IPS-18c (cell line): Measurements from ENCODE around the gene WIPI1.

Experiments used
- H3K4me3 ChIP-seq: 2 replicates; pipeline ENCODE4 v1.7.0; 2013; ENCODE audit warnings: low read depth, mild to moderate bottlenecking, low read length, moderate library complexity; ENCODE audit not compliant: insufficient read depth
- H3K9me3 ChIP-seq: one replicate; pipeline ENCODE4 v1.6.1; 2013; ENCODE audit warnings: mild to moderate bottlenecking, low read length, moderate library complexity; ENCODE audit not compliant: control insufficient read depth, insufficient read depth

The WIPI1 gene

DNA sequence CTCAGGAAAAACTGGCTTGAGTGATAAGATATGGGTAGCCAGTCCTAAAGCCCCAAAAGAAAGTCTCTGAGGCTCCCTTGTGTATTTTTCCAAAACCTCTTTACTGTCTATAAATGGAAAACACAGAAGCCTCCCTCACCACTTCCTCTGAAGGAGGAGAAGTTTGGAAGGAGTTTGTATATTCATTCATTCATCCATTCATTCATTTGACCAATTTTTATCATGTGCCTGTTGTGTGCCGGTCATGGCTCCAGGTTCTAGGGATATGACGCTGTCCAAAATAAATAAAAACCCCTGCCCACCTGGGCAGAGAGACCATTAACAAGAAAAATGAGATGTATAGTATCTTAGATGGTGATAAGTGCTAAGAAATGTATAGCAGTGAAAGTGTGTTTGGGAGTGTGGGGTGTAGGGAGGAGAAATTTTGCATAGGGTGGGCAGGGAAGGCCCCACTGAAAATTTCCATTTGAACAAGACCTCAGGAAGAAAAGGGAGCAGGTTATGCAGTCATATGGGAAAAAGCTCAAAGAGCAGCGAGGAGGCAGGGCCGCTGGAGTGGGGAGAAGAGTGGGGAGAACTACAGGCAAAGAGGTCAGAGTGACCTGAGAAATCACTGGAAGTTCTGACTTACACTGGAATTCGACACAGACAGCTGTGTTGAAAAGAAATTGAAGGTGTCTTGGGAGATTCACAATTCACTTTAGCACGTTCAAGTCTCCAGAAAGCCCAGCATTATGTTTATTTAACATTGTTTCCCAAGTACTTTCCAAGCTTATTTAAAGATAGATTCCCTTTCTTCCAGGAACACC, 6.1 kb upstream of the WIPI1 start:
- H3K4me3 ChIP-seq: no peak overlapping the region
- no peaks in the 10 kb centered on the region for H3K9me3 ChIP-seq

GRCh38 chr17:68462381-68463210, 5.3 kb upstream of the WIPI1 start:
- Histone ChIP-seq H3K9me3 (no peaks in the 10 kb centered on the region), H3K4me3 (no peak overlapping the region)

GRCh38 chr17:68461589-68461988, 4.3 kb upstream of the WIPI1 start:
- no peaks in the 10 kb centered on the region for H3K9me3 ChIP-seq
- H3K4me3 ChIP-seq: no peak overlapping the region

DNA sequence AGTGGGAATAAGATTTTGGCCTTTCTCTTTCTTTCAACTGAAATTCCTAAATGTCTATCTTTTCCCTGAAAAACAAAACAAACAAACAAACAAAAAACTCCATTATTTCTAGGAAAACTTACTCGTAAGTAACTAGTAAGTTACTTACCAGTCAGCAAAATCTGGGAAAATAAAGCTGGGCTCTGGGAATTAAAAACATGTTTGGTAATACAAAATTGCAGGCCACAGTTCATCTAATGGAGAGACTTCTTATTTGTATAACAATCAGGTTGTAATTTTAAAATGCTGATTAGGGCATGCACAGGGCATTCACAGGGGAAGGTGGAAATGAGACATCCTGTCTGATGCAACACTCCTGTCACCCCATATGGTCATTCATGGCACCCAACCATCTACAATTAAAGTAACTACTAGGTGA, 3.8 kb upstream of the WIPI1 start:
- Histone ChIP-seq H3K4me3 (no peak overlapping the region), H3K9me3 (no peaks in the 10 kb centered on the region)

GRCh38 chr17:68460715-68461114, 3.4 kb upstream of the WIPI1 start:
- no peak overlapping the region for H3K4me3 ChIP-seq
- H3K9me3 ChIP-seq: no peaks in the 10 kb centered on the region

GRCh38 chr17:68460146-68460545, 2.9 kb upstream of the WIPI1 start:
- H3K9me3 ChIP-seq: no peaks in the 10 kb centered on the region
- H3K4me3 ChIP-seq: no peak overlapping the region

DNA sequence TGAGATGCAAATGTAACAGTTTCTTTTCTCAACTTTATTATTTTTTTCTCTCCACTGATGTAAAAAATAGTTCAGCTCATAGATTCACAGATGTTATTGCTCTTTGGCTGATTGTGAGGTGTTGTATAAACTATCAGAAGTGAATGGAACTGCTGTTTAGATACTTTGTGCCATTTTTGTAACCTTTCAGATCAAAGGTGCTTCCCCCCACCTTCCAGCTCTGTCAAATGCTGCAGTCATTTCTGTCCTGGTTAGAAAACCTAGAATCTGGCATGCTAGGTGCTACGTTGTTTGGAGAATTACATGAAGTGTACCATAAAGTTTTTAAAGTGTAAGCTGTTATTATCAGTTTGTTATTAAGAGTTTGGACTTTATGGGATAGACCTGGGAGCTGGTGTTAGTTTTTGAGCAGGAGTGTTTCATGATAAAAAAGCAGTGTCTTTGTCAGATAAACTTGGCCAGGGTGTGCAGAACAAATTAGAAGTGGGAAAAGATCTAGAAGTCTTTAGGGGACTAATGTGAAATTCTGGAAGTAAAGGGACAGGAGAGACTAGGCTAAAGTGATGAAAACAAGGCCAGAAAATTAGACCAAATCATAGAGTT, 1.8 kb upstream of the WIPI1 start:
- no peak overlapping the region for H3K4me3 ChIP-seq

DNA sequence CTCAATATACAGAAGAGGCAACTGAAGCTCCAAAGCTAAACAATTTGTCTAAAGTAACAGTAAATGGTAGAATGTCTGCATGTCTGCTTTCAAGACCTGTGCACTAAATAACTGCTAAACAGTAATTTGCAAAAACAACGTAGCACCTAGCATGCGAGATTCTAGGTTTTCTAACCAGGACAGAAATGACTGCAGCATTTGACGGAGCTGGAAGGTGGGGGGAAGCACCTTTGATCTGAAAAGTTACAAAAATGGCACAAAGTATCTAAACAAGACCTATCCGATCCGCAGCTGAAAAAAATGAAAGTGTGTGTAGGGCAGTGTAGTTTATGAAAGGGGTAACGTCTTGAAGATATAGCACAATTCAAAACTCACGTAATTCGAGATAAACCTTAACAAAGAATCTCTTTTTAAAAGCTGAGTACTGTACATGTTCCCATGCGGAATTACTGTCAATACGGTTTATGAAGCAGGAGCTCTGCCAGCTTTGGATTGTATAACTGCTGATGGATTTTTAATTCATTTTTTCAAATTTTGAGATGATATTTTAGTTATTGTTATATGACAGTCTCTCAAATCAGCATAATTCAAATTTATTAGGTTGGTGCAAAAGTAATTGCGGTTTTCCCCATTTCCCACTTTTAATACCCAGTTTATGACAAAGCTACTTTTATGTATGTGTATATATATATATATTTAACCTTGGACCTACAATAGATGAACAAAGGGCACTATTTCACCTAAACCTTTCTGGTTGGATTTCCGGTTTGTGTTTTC, 1.2 kb upstream of the WIPI1 start:
- Histone ChIP-seq H3K9me3 (no peaks in the 10 kb centered on the region), H3K4me3 (peak overlapping the region; percentile 58; the same call in 1 of the 2 replicates)

More for the DNA sequence above, 1.8 kb upstream of the WIPI1 start:
- no peaks in the 10 kb centered on the region for H3K9me3 ChIP-seq

- Histone ChIP-seq H3K4me3 (peak overlapping the region; percentile 58), H3K9me3 (no peaks in the 10 kb centered on the region)
Observed at GRCh38 chr17:68457539-68458259, 403 bp upstream of the WIPI1 start.

GRCh38 chr17:68456339-68457167, 743 bp downstream of the WIPI1 start:
- no peaks in the 10 kb centered on the region for H3K9me3 ChIP-seq

GRCh38 chr17:68455901-68456338, 1.4 kb downstream of the WIPI1 start:
- H3K9me3 ChIP-seq: no peaks in the 10 kb centered on the region
- H3K4me3 ChIP-seq: peak overlapping the region; percentile 74; the same call in 1 of the 2 replicates

More at GRCh38 chr17:68456339-68457167, 743 bp downstream of the WIPI1 start:
- peak overlapping the region; percentile 74 for H3K4me3 ChIP-seq

GRCh38 chr17:68453991-68454665, 3.2 kb downstream of the WIPI1 start:
- Histone ChIP-seq H3K4me3 (no peak overlapping the region), H3K9me3 (no peaks in the 10 kb centered on the region)

- Histone ChIP-seq H3K9me3 (no peaks in the 10 kb centered on the region), H3K4me3 (no peak overlapping the region)
Observed at GRCh38 chr17:68452724-68453290, 4.5 kb downstream of the WIPI1 start.

DNA sequence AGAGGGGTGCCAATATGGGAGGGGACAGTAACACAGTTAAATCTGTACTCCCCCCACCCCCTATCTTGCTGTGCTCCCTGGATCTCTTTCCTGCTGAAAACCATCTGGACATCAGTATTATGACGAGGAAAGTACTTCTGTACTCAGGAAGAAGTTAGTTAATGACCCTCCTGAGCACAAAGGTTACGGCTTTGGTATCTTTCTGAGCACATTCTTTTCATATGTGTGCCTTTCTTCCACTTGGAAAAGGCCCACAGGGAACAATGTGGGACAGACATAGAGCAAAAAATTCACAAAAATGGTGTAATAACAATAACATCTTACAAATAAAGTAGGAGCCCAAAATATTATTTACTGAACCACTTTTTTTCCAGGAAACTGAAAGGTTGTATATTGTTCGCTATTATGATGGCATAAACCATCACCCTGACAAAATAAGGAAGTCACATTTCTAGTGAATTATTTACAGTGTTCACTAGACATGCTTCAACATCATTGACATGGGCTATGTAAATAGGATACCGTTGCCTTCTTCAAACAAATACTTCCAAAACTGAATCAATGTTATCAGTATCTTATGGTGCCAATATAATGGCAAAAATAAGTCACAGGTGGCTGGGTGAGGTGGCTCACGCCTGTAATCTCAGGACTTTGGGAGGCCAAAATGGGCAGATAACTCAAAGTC, 5.5 kb downstream of the WIPI1 start:
- H3K4me3 ChIP-seq: no peak overlapping the region
- no peaks in the 10 kb centered on the region for H3K9me3 ChIP-seq
